NCI-H2107 (cell line): ENCODE measurements around the gene ALK.

ENCODE experiments used
- DNase-seq: peaks from one replicate; lab custom pipeline; 2025; lab: John Stamatoyannopoulos, UW

Gene ALK

GRCh38 chr2:29644949-29645348 is 276.4 kb downstream of the ALK start:
- DNase-seq: no peak

DNA sequence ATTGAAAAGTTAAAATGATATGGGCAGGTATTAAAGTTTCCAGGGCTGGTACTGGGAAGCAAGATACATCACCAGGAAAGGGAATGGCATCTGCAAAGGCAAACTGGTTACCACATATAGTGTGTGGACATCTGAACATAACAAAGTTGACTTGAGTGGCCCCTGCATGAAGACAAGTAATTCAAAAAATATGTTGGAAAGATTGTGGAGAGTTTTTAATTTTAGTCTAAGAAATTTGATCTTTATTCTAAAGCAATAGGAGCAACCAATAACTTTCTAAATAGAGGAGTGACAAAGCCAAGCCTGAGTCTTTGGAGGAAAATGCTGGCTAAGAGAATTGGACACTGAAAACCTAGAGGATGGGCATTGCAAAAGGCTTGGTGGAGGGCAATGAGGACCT is 278.2 kb downstream of the ALK start:
- no peak for DNase-seq

DNA sequence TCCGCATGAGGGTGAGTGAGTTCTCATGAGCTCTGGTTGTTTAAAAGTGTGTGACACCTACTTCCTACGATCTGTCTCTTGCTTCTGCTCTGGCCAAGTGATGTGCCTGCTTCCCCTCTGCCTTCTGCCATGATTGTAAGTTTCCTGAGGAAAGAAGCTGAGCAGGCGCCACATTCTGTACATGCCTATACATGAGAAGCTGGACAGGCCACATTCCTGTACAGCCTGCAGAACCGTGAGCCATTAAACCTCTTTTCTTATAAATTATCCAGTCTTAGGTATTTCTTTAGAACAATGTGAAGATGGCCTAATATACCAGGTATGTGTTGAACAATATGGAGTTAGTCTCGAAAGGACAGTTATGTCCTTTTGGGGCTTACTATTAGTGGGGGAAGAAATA is 281.0 kb downstream of the ALK start:
- DNase-seq: no peak

- no peak for DNase-seq
Observed at GRCh38 chr2:29638641-29639040, 282.7 kb downstream of the ALK start.

DNA sequence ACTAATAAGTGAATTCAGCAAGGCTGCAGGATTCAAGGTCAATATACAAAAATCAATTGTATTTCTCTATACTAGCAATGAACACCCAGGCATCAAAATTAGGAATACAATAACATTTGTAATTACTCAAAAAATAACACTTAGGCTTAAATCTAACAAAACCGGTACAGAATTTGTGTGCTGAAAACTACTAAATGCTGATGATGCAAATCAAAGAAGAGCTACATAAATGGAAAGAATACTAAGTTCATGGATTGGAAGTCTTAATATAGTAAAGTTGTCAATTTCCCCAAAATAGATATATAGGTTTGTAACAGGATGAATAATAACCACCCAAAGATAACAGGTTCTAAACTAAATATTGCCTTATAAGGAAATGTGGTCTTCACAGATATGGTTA is 286.5 kb downstream of the ALK start:
- DNase-seq: no peak

- DNase-seq: no peak
Observed at GRCh38 chr2:29632018-29632417, 289.4 kb downstream of the ALK start.

GRCh38 chr2:29629495-29629894 is 291.9 kb downstream of the ALK start:
- no peak for DNase-seq

GRCh38 chr2:29628862-29629261 is 292.5 kb downstream of the ALK start:
- no peak for DNase-seq

DNA sequence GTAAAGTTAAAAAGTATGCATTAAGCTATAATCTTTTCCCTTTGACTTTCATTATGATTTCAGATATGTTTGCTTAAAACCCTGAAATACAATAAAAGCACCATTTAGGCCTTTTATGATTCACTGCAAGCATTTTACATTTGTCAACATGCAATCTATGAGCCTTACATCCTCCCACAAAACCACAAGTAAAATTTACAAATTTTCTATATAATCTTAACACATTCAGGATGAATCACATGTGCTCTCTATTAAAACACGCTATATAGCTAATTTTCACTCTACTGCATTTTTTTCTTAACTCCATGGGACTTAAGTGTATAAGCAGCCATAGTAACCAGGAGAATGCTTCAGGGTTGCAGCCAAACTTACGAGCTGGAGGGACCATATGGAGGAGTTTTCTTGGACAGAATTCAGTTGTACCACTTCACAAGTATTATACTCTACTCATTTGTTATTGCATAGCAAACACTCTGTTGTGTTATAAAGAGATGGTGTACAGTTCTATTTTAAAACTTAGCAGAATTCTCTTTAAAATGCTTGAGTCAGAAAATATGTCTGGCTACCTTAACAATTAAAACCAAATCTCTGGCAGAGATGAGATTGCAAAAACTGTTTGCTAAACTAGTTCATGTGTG is 293.2 kb downstream of the ALK start:
- no peak for DNase-seq

DNA sequence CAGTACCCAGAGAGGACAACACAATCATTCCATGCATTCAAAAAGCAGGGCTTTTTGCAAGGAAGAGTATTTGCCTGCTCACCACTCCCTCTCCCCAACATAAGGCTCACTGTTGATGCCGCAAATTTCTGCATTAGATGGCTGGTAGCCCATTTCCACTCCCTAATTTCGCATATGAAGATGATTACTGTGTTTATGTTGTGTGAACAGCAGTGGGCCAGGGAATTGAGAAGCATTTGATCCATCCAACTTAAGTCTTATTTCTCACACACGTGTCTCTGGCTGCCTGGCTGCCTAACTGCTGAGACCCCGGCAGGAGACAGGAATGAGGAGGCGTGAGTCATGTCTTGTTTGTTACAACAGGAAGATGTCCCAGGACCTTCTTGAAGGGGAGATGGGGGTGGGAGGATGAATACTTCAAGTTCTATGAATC is 294.1 kb downstream of the ALK start:
- DNase-seq: no peak

- DNase-seq: no peak
Observed at GRCh38 chr2:29620890-29621289, 300.5 kb downstream of the ALK start.

GRCh38 chr2:29619689-29620088 is 301.7 kb downstream of the ALK start:
- DNase-seq: no peak

GRCh38 chr2:29618024-29618423 is 303.4 kb downstream of the ALK start:
- DNase-seq: no peak

DNA sequence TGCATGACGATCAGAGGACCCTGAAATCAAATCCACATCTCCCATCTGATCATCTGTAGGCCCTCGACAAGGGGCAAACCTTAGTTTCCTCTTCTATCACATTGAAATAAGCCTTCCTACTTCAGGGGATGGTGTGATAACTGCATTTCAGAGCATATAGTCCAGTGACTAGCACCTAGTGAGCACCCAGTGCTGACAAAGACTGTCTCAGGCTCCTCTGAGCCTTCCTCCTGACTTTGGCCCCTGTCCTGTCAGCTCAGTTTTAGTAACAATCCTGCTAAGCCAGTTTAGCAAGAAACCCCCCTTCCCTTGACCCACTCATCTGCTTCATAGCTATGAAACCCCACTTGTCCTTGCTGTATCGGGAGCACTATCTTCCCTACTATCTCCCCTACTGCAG is 304.0 kb downstream of the ALK start:
- no peak for DNase-seq

DNA sequence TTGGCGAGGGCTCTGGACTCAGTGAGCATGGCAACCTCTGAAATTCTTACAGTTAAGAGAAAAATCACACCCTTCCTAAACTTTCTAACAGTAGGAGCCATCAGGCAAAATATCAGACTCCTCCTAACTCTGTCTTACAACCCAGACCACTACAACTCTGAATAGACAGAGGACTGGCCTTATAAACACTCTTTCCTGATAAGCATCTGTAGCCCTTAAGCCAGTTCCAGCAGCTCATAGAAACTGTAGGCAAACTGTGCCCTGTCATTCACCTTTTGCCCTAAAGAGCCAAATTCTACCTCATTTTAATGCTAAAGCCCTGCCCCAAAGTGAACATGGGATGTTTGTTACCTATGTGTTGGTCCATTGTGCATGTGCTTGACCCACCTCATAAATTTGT is 304.8 kb downstream of the ALK start:
- DNase-seq: no peak

- DNase-seq: no peak
Observed at GRCh38 chr2:29615841-29616240, 305.5 kb downstream of the ALK start.

DNA sequence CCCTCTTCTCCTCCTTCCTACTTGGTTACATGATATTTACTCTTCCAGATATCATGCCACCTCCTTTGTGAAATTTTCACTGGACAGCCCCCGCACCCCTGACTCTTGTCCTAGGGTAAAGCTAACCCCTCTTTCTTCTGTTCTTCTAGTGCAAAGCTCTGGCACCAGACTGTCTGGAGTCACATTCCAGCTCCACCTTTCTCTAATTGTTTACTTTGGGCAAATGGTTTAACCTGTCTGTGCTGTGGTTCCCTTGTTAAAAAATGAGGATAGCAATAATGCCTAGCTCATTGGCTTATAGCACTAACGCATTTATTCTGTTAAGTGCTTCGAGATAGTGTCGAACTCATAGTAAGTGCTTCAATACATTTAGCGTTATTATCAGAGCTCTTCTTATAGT is 306.2 kb downstream of the ALK start:
- no peak for DNase-seq

DNA sequence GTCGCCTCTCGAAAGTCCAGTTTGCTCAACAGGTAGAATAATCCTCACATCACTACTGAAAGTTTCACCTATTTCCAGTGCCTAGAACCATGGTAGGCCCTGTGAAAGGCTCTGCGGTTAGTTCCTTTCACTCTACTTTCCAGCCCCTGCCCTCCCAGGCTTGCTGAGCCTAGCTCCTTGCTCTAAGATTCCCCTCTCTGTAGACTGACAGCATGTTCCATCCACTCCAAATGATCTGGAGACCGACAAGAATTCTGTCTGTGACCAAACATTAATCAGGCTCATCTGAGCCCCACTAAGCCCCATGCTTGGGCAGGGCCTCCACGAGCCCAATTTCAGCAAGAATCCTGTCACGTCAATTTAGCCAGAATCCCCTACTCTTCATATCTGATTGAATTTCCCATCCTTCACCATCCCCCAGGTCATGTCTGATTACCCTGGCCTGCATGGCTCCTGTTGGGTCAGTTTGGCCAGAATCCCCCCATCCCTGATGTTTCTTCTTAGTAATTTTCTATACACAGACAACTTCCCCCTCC is 307.0 kb downstream of the ALK start:
- no peak for DNase-seq

DNA sequence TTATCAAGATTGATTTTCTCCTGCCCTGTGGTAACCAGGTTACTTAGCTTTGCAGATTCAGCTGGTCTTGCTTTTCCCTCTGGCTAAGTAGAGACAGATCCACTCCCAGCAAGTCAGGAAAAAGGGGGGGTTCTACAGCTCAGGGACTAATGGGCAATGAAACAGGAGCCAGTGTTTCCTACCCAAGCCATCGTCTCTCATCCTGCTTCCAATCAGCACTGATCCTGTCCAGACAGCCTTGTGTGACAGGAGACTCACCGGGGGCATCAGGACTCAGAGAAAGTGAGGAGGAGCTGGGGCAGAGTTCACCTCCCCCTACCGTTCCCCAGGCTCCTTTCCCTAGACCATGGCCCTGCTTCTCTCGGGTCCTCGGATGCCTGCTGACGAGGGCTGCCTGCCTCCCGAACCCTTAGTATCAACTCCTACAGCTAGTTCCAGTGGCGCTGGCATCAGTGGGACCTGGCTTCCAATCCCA is 307.6 kb downstream of the ALK start:
- no peak for DNase-seq

DNA sequence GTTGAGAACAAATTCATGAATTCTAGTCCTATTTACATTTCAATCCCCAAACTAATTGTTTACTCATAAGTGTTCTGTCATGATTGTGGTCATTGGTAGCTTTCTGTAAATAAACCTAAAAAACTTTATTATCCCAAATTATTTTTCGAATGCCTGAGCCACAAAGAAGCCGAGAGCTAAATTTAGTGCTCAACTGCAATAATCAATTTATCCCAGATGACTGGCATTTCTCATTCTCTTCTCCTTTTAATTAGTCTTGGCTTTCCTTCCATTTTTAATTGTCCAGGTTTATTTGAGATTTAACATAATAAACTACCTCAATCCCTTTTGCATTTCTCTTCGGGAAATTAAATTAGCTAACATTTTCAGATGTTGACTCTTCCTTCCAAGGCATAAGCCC is 308.3 kb downstream of the ALK start:
- no peak for DNase-seq

DNA sequence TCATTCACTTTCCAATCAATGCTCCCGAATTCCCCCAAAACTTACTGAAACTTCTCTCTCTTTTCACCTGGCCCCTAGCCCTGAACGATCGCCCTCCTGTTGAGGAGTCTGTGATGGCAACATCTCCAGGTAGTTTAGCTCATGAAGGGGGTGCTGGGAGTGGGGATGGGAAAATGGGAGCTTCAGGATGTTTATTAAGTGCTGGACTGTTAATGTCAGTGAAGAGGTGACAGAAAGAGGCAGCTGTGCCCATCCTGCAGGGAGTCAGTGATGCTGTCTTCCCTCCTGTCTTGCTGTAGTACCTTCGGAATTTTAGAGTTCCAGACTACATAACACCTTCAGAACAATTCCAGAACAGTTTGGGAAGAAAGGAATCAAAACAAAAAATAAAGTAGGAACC is 308.8 kb downstream of the ALK start:
- no peak for DNase-seq

DNA sequence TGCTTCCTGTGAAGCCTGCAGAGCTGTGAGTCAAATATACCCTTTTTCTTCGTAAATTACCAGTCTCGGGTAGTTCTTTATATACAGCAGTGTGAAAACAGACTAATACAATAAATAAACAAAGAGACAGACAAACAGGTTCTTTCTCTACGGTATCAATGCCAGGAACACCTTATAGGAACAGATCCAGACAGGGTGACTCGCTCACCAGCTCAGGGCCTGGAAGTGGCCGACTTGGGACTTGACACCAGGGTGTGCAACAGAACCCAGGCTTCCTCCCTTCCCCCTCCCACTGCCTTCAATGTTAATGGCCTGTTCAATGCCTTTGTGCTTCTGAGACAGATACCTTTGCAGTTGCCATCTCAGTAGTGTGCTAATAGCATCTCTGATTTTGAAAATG is 309.5 kb downstream of the ALK start:
- DNase-seq: no peak

GRCh38 chr2:29611261-29611660 is 310.1 kb downstream of the ALK start:
- no peak for DNase-seq

DNA sequence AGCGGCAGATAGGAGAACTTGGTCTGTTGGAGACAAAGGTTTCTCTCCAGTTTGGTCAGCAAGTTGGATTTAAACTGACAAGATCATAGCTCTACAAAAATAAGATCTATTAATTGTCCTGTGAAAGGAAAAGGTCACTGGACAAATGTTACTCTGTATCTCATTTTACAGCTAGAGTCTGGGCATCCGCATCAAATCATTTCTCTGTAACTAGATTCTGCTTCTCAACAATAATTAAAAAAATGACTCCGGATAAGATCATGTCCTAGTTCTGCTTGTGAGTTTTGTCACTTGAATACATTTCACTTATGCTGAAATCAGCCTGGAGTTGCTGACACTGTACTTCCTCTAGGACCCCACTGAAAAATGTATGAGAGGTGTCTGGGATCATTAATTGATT is 310.8 kb downstream of the ALK start:
- no peak for DNase-seq
